K562 (cell line): ENCODE data around the gene DHRS11. TPM values are rescaled to one million over a fixed set of nuclear protein-coding genes. Genes with fewer than 3 reads are reported as not detected.

Experiments used
- ATAC-seq: fragments of 200-7000 bp; cut with Tn5 transposase; 3 replicates; pipeline ENCODE4 v1.9.1; 2020; ENCODE audit warnings: moderate library complexity
- BruUV-seq: library from RNA; stranded (reverse); fragments of 400-500 nt; replicated peaks from 2 replicates; lab custom pipeline; 2021; lab: Mats Ljungman, UMichigan
- CTCF ChIA-PET: fragments of 300-600 bp; formaldehyde crosslinking; extraction: SDS; loops from one replicate; lab custom pipeline; 2021; ENCODE audit warnings: low intra/inter-chr PET ratio; lab: Yijun Ruan, JAX
- POLR2A ChIA-PET: fragments of 300-600, 350-650 bp; sonication (Branson Sonifier 250); formaldehyde crosslinking; extraction: SDS; loops from one replicate; lab custom pipeline; 2021; ENCODE audit warnings: antibody characterized with exemption, inconsistent platforms; lab: Yijun Ruan, JAX
- DNase-seq, 4 experiments: peaks; one replicate each; pipeline versions ENCODE4 v3.0.0 to v3.0.0-alpha.2; 2011 to 2018; ENCODE audit warnings: low spot score in 3 of 4, mixed read lengths in 3 of 4; ENCODE audit errors: extremely low read depth in 1 of 4
- FAIRE-seq: peaks from 2 replicates; lab custom pipeline; 2011; peaks lifted over from hg19 to GRCh38; lab: Jason Lieb, UNC
- H2AFZ ChIP-seq: 2 replicates; pipeline ENCODE4 v1.6.0; 2011; ENCODE audit warnings: low read depth, low read length, control low read depth, inconsistent platforms
- H3K27ac ChIP-seq: fragments of 200-600 bp; 3 replicates; pipeline ENCODE4 v1.8.0; 2011; ENCODE audit warnings: low read depth, mild to moderate bottlenecking, control low read depth, inconsistent platforms, low read length, moderate library complexity, mixed read lengths; ENCODE audit errors: extremely low read depth
- H3K27me3 ChIP-seq, 2 experiments: fragments of 300-600 bp in 1 of 2; 2 replicates in 1 of 2; 3 replicates in 1 of 2; pipeline versions ENCODE4 v1.6.0 to v1.8.0; 2011; ENCODE audit warnings: inconsistent platforms in 2 of 2, low read length in 2 of 2, mild to moderate bottlenecking in 1 of 2, mixed read lengths in 1 of 2, moderate library complexity in 1 of 2; ENCODE audit not compliant: control insufficient read depth in 2 of 2, insufficient read depth in 2 of 2
- H3K36me3 ChIP-seq: fragments of 300-600 bp; 3 replicates; pipeline ENCODE4 v1.8.0; 2011; ENCODE audit warnings: mild to moderate bottlenecking, low read length, inconsistent platforms; ENCODE audit not compliant: control insufficient read depth, insufficient read depth
- H3K4me1 ChIP-seq, 2 experiments: fragments of 200-600 bp in 1 of 2; replicated peaks in 1 of 2; 2 replicates in 1 of 2; 3 replicates in 1 of 2; pipeline versions ENCODE4 v1.5.1 to v1.8.0; 2011; ENCODE audit warnings: inconsistent platforms in 2 of 2, low read length in 2 of 2, mild to moderate bottlenecking in 1 of 2, mixed read lengths in 1 of 2, moderate library complexity in 1 of 2; ENCODE audit not compliant: control insufficient read depth in 2 of 2, insufficient read depth in 2 of 2
- H3K4me2 ChIP-seq: 2 replicates; pipeline ENCODE4 v1.6.1; 2011; ENCODE audit warnings: low read length, control low read depth, inconsistent platforms, mixed read lengths; ENCODE audit not compliant: insufficient read depth
- H3K4me3 ChIP-seq: fragments of 200-600 bp; sonication (generic), shearing (Covaris generic); 2 replicates; pipeline ENCODE4 v1.5.1; 2016; ENCODE audit warnings: control low read depth, inconsistent platforms
- H3K79me2 ChIP-seq: fragments of 200-600 bp; 3 replicates; pipeline ENCODE4 v1.8.0; 2011; ENCODE audit warnings: low read length, inconsistent platforms; ENCODE audit not compliant: control insufficient read depth, insufficient read depth
- H3K9ac ChIP-seq, 2 experiments: 2 replicates each; pipeline versions ENCODE4 v1.6.0 to v1.6.1; 2011; ENCODE audit warnings: low read depth in 2 of 2, low read length in 2 of 2, control low read depth in 1 of 2, inconsistent platforms in 1 of 2, mild to moderate bottlenecking in 1 of 2, mixed read lengths in 1 of 2; ENCODE audit not compliant: insufficient read depth in 1 of 2
- H3K9me1 ChIP-seq: one replicate; pipeline ENCODE4 v1.6.0; 2011; ENCODE audit warnings: inconsistent platforms, mild to moderate bottlenecking, low read length, moderate library complexity; ENCODE audit not compliant: control insufficient read depth, insufficient read depth
- H3K9me3 ChIP-seq: replicated peaks from 2 replicates; pipeline ENCODE4 v1.5.1; 2011; ENCODE audit warnings: low read depth, low read length, inconsistent platforms; ENCODE audit not compliant: control insufficient read depth, insufficient read depth
- H4K20me1 ChIP-seq: replicated peaks from 2 replicates; pipeline ENCODE4 v1.6.1; 2011; ENCODE audit warnings: low read length, inconsistent platforms, mixed read lengths; ENCODE audit not compliant: control insufficient read depth, insufficient read depth
- STAT5B ChIP-seq: fragments of 250-450 bp; sonication (Bioruptor Pico); IDR thresholded peaks from 2 replicates; pipeline ENCODE4 v1.8.0; 2021; ENCODE audit warnings: mild to moderate bottlenecking, inconsistent platforms
- ZFX ChIP-seq: sonication (generic); formaldehyde crosslinking; IDR thresholded peaks from 2 replicates; pipeline ENCODE4 v1.8.0; 2022; ENCODE audit warnings: mild to moderate bottlenecking, missing genetic modification reagents, moderate library complexity
- WGBS: fragments of 100-300 bp; shearing (Covaris generic); methylation state at CpG from one replicate; pipeline ENCODE4 v1.1.6; 2016; ENCODE audit warnings: low coverage, mixed read lengths; ENCODE audit not compliant: insufficient coverage; ENCODE audit errors: missing lambda C conversion rate; 5-methylcytosine and 5-hydroxymethylcytosine counted together
- in situ Hi-C: fragments of 300-500 bp; cut with MboI; formaldehyde crosslinking; loops from 4 replicates; pipeline ENCODE4 v1.15.0; 2018; ENCODE audit warnings: inconsistent platforms, mixed read lengths
- intact Hi-C: fragments of 100-400 bp; cut with micrococcal nuclease; formaldehyde crosslinking; loops from 2 replicates; pipeline ENCODE4 v1.14.2; 2022
- polyA plus RNA-seq, 8 experiments: library from polyadenylated mRNA; depleted of rRNA in 4 of 8; stranded (reverse) in 5 of 8; unstranded in 3 of 8; fragments of >200 nt; fragmentation: Nextera tagmentation in 2 of 8; fragmentation: Illumina TruSeq in 1 of 8; extraction: Ambion mirVana in 2 of 8; extraction: Trizol in 1 of 8; gene quantifications; 2 replicates each; pipeline versions ENCODE4 v1.2.1 to v1.2.3, GENCODE V29; 2011 to 2014; ENCODE audit warnings: inconsistent platforms in 1 of 8, missing spikeins in 1 of 8
- total RNA-seq, 7 experiments: library from RNA; depleted of rRNA in 6 of 7; stranded (reverse); fragments of >200 nt in 6 of 7; fragmentation: Illumina TruSeq in 2 of 7; extraction: Trizol in 2 of 7; gene quantifications; 2 replicates each; pipeline versions ENCODE4 v1.2.1 to v1.2.3, GENCODE V29; 2011 to 2021; ENCODE audit warnings: low replicate concordance in 1 of 7
- TF ChIP-seq, protein P1 (sequence below): IDR thresholded peaks from 2 replicates; pipeline ENCODE4 v1.6.1; 2016; ENCODE audit warnings: missing genetic modification characterization, missing compliant biosample characterization
- TF ChIP-seq, protein P2 (sequence below): fragments of 450-650 bp; formaldehyde crosslinking; IDR thresholded peaks from 2 replicates; pipeline ENCODE4 v1.4.0; 2022; ENCODE audit warnings: missing genetic modification characterization

DHRS11 gene
- total and polyA plus RNA-seq, 9 of the 15 experiments (the other 6 are each of a cell fraction or from before 2014, with no cell fraction given) = 15.2 to 123 (median 59.8) TPM

DNA sequence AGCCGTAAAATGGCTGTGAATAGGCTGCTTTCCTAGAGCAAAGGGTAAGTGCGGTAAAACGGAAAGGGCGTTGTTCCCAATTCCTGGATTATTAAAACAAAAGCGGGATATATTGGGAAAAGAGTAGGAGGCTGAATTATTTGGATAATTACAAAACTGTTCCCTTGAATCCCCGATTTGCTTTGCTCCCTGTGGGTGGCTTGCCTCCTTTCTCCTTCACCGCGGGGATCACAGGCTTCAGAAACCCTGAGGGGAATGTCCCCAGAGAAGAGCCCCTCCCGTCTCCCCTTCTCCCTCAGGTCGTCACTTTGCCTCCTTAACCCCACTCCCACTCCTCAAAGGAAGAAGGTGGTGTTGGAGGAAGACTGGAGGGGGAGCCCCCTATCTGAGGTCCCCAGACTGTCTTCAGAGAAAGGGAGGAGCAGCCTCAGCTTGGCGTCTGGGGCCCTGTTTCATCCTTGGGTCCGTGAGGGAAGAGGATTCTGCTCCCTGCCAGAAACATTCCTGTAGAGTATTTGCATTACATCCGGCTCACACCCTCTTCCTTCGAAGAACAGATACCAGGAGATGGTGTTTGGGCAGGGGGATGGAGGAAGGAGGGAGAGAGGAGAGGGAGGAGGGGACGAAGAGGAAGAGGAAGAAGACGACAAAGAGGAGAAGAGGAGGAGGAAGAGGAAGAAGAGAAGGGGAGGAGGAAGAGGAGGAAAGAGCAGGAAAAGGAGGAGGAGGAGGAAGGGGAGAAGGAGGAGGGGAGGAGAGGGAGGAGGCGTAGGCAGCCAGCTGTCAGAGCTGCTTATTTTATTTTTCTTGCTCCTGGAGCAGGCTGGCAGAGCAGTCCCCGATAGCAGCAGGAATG lies 41.5 kb downstream of the DHRS11 start:
- no peaks in the 10 kb centered on the region for H3K9me1 ChIP-seq
- CTCF ChIA-PET = interaction anchor here (0.6 kb wide), 1 partner anchor 84 kb away, joined by 3 read pairs; no protein-coding TSS in a partner anchor
- ATAC-seq = no peak
- H3K79me2 ChIP-seq = no peaks in the 10 kb centered on the region
- H3K4me1 ChIP-seq = peaks cover 0 to 5% of the 10 kb centered on the region in 2 experiments; a peak in 2 of 5 replicates
- H3K36me3 ChIP-seq = no peaks in the 10 kb centered on the region
- no peaks in the 10 kb centered on the region for H3K9me3 ChIP-seq
- no peak overlapping the region for H3K27ac ChIP-seq
- TF ChIP-seq, protein P1, sequence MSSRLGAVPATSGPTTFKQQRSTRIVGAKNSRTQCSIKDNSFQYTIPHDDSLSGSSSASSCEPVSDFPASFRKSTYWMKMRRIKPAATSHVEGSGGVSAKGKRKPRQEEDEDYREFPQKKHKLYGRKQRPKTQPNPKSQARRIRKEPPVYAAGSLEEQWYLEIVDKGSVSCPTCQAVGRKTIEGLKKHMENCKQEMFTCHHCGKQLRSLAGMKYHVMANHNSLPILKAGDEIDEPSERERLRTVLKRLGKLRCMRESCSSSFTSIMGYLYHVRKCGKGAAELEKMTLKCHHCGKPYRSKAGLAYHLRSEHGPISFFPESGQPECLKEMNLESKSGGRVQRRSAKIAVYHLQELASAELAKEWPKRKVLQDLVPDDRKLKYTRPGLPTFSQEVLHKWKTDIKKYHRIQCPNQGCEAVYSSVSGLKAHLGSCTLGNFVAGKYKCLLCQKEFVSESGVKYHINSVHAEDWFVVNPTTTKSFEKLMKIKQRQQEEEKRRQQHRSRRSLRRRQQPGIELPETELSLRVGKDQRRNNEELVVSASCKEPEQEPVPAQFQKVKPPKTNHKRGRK (tag) = peak; percentile 79
- no peak for TF ChIP-seq ZFX (CRISPR knock-in tag)
- no peak for TF ChIP-seq STAT5B (CRISPR knock-in tag)
- TF ChIP-seq, protein P2, sequence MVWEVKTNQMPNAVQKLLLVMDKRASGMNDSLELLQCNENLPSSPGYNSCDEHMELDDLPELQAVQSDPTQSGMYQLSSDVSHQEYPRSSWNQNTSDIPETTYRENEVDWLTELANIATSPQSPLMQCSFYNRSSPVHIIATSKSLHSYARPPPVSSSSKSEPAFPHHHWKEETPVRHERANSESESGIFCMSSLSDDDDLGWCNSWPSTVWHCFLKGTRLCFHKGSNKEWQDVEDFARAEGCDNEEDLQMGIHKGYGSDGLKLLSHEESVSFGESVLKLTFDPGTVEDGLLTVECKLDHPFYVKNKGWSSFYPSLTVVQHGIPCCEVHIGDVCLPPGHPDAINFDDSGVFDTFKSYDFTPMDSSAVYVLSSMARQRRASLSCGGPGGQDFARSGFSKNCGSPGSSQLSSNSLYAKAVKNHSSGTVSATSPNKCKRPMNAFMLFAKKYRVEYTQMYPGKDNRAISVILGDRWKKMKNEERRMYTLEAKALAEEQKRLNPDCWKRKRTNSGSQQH (CRISPR knock-in tag) = 0 out of 2 replicates have a peak, but pooled peaks have one; percentile 42
- TF ChIP-seq, all 486 proteins: peak for 2
- WGBS = 8% methylated on average over 15 of the region's 18 CpGs
- no peak overlapping the region for H2AFZ ChIP-seq
- no TSS peak for BruUV-seq
- in situ Hi-C loops (loop anchor here (5.0 kb wide), 1 partner anchor 419 kb away; no protein-coding TSS in a partner anchor), intact Hi-C loops (no loop called here)
- H3K27me3 ChIP-seq = peaks cover 38 to 66% of the 10 kb centered on the region in 2 experiments
- POLR2A ChIA-PET = interaction anchor here (1.2 to 1.3 kb wide), 2 partner anchors 9 to 413 kb away, joined by 3 read pairs; no protein-coding TSS in a partner anchor
- no peak for DNase-seq
- H3K4me2 ChIP-seq = no peak overlapping the region
- H4K20me1 ChIP-seq = peaks cover 2% of the 10 kb centered on the region; the same call in 1 of the 2 replicates
- no peak overlapping the region for H3K9ac ChIP-seq
- H3K4me3 ChIP-seq = no peak overlapping the region
- no peak for FAIRE-seq
